UCSD-AML1 (cell line): ENCODE measurements around the gene MRGPRF.
A peak's percentile ranks its signal among the peaks of the same experiment; 100 is the strongest.

ENCODE experiments used
- DNase-seq: peaks from one replicate; lab custom pipeline; 2025; ENCODE audit not compliant: unreplicated experiment; lab: John Stamatoyannopoulos, UW

Gene MRGPRF, protein sequence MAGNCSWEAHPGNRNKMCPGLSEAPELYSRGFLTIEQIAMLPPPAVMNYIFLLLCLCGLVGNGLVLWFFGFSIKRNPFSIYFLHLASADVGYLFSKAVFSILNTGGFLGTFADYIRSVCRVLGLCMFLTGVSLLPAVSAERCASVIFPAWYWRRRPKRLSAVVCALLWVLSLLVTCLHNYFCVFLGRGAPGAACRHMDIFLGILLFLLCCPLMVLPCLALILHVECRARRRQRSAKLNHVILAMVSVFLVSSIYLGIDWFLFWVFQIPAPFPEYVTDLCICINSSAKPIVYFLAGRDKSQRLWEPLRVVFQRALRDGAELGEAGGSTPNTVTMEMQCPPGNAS

GRCh38 chr11:69013009-69013951 lies at the start of gene MRGPRF:
TSS of gene MRGPRF (minus strand) at chr11:69013246. CDS start at chr11:69009901, 3,345 bp downstream.
- DNase-seq, result no peak

DNA sequence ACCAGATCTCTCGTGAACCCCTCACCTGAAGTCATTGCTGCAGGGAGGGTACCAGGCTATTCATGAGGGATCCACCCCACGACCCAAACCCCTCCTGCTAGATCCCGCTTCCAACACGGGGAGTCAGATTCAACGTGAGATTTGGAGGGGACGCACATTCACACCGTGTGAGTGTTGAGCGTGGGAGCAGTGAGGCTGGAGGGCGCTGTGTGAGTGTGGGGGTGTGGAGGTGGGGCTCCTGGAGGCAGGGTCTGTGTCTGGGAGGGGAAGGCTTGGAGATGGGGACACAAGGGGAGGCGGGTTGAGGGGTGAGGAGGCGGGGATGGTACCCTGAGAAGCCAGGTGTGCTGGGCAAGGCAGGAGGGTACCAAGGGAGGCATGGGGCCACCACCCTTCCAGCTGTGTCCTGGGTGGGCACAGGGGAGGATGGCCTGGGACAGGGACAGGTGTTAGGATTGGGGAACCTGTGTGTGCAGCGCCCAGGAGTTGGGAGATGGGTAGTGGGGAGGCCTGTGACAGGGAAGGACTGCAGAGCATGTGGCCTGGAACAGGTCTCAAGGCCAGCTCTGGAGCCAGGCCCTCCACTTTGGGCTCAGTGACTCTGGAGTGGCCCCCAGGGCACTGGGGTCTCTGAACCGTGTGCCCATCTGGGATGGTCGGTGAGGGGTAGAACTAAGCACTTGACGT lies 49.3 kb upstream of the MRGPRF start:
- no peak for DNase-seq

DNA sequence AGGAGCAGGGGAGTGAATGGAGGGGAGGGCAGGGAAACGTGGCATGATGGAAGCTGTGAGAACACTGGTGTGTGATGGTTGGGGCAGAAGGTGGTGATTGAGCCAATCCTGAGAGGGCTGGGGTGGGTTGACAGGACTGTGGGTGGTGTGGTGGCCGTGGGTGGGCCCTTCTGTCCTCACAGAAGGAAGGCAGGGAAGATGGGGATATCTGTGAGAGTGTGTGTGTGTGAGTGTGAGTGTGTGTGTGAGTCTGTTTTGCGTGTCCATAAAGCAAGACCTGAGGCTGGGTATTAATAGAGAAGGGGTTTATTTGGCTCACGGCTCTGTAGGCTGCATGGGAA lies 48.6 kb upstream of the MRGPRF start:
- no peak for DNase-seq

- DNase-seq, result no peak
These were observed 48.0 kb upstream of the MRGPRF start for GRCh38 chr11:69060806-69061712.

- no peak for DNase-seq
These were observed 46.9 kb upstream of the MRGPRF start for GRCh38 chr11:69059985-69060384.

DNA sequence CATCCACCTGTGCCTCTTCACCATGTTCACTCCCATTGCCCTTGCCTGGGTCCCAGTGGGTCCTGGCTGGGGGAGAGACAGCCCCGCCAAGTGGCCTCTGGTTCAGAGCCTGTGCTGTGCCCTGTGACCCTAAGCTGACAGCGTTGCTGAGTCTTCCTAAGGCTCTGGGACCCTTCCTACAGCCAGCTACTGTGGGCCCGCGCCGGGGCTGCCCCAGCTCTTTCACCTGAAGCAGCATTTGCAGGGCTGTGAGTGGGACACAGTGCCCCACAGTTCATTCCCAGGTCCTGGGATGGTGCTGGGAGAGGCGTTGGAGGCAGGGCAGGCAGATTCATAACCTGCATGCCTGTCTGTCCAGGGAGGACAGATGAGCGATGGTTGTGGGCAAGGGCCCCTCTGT lies 46.4 kb upstream of the MRGPRF start:
- no peak for DNase-seq

DNA sequence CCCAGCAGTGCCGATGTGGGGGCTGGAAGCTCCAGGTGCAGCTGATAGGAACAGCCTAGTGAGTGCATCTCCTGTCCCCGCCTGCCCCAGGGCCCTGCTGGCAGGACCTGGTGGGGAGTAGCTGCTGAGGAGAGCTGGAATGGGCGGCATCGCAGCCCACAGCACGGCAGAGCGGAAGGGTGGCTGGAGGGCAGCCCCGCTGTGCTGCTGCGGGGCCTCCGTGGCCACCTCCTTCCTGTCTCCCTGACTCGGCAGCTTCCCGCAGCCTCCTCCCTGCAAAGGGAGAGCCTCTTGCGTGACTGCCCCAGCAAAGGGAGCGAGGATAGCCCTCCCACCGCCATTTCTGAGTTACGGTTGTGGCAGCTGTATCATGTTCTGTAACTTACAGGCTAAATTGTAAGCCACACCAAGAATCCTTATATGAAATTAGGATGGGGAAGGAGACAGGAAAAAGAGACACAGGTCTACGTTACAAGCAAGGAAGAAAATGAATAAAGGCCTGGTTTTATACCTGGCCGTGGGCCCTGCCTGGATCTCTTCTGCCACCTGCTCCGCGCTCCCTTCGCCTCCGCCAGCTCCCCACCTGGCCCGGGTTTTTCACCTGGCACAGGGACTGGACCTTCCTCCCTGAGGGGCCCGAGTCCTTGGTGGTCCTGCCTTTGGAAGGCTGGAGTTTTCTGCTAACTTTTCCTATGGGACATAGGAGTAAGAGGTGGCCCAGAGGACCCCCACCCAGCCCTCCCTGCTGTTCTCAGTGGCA lies 45.6 kb upstream of the MRGPRF start:
- peak; percentile 30 for DNase-seq

DNA sequence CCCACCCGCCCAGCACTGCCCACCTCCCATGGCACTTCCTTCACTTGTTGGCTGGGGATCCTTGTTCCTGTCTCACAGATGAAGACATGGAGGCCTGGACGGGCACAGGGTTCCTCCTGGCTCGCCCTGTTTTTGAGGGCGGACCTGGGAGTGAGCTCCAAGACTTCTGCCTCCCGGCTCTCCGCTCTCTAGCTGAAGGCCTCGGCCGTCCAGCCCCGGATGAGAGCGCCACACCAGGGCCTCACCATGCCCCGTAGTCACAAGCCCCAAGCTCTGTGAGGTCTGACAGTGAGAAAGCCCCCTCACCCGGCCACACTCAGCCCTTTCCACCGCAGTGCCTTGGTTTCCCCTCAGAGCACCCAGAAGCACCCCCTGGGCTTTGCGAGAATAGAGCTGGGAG lies 44.8 kb upstream of the MRGPRF start:
- no peak for DNase-seq

GRCh38 chr11:69057236-69057635 lies 44.2 kb upstream of the MRGPRF start:
- DNase-seq, result no peak

GRCh38 chr11:69055598-69056516 lies 42.8 kb upstream of the MRGPRF start:
- DNase-seq, result no peak

- no peak for DNase-seq
These were observed 42.2 kb upstream of the MRGPRF start for GRCh38 chr11:69055212-69055586.

DNA sequence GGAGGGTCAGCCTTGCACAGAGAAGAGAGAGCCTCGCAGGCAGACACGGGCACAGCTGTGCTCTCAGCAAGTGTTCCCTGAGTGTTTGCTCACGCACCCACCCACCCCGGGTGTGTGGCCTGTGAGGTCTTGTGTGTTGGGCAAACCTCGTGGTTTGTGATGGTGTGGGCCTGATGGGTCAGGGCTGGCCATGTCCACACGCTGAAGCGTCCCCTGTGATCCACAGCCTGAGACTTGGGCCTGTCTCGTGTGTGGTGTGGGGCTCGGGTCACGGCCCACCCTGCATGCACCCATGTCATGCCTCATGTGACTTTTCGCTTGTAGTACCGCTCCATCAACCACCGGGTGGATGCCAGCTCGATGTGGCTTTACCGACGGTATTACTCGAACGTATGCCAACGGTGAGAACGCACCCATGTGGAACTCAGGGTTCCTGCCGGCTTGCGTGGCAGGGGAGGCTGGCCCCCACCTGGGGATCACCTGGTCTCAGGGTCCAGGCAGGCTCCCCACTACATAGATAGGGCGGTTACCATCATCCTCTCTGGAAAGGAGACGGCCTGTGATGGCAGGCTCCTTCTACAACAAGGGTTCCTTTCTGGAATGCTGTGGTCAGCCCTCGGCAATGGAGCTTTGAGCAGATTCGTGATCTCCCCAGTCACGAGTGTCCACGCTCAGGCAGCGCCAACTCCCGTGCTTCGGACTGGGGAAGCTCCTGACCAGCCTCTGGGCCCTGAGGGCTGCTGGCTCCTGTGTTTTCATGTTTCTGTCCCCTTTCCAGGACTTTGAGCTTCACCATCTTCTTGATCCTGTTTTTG lies 41.6 kb upstream of the MRGPRF start:
- DNase-seq, result no peak

GRCh38 chr11:69053546-69054396 lies 40.7 kb upstream of the MRGPRF start:
- no peak for DNase-seq

DNA sequence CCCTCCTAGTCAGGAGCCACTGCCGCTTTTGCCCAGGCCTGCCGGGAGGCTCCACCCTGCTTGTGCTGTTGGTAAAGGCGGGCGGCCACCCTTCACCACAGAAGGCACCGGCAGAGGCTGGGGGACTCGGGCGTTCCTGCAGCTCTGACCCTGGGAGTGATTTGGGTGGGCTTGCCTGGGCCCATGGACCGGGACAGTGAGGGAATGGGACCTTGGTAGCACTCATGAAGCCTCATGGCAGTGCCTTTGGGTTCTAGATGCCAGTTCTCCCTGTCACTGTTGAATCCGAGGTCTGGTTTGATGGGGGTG lies 40.1 kb upstream of the MRGPRF start:
- no peak for DNase-seq

DNA sequence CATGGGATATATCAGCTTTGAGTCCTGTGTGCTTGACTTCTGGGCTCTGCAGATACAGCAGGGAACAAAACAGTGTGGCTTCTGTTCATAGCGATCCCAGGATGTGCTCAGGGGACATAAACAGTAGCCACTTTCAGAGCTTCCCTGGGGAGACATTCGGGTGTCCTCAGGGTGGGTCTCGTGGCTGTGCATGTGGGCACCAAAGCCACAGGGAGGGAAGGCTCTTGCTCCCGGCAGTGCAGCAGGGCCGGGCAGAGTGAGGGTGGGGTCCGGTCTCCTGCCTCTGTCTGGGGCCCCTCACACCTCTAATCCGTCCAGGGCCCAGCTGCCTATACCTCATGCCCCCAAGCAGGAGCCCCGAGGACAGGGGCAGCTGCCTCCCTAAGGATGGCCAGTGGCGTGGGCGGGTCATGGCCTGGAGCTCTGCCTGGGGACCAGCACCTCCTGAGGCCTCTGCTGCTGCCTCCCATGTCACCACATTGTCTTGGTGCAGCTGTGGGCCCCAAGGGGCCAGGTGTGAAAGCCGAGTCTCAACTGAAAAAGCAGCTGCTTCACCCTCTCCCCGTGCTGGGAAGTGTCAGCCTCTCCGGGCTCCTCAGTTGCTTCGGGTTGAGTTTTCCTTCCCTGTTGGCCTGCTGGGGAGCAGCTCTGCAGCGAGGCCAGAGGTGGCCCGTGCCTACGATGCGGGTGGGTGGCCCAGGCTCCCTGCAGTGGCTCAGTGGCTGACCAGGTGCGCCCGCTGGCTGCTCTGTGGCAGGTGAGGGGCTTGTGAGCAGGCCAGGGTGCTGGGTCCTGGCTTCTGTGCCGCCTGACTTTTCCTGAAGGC lies 39.5 kb upstream of the MRGPRF start:
- no peak for DNase-seq
